IPS-15b (cell line): ENCODE results near the gene ABHD12B.
"Not testable (repeated sequence)": the region's sequence is repeated elsewhere in the genome, so short reads cannot be mapped to it uniquely, and the experiment has no call there.

ENCODE experiments used
- H3K27me3 ChIP-seq: one replicate; pipeline ENCODE4 v1.6.1; 2013; ENCODE audit warnings: low read length; ENCODE audit not compliant: control insufficient read depth, insufficient read depth
- H3K36me3 ChIP-seq: one replicate; pipeline ENCODE4 v1.6.1; 2013; ENCODE audit warnings: low read length; ENCODE audit not compliant: control insufficient read depth, insufficient read depth
- H3K4me1 ChIP-seq: one replicate; pipeline ENCODE4 v1.6.1; 2013; ENCODE audit warnings: mild to moderate bottlenecking, low read length; ENCODE audit not compliant: control insufficient read depth, insufficient read depth
- H3K4me3 ChIP-seq: one replicate; pipeline ENCODE4 v1.5.1; 2013; ENCODE audit warnings: low read depth, low read length
- H3K9ac ChIP-seq: one replicate; pipeline ENCODE4 v1.6.1; 2013; ENCODE audit warnings: low read depth, mild to moderate bottlenecking, low read length
- H3K9me3 ChIP-seq: one replicate; pipeline ENCODE4 v1.6.1; 2013; ENCODE audit warnings: mild to moderate bottlenecking, low read length; ENCODE audit not compliant: control insufficient read depth, insufficient read depth

Gene ABHD12B

DNA sequence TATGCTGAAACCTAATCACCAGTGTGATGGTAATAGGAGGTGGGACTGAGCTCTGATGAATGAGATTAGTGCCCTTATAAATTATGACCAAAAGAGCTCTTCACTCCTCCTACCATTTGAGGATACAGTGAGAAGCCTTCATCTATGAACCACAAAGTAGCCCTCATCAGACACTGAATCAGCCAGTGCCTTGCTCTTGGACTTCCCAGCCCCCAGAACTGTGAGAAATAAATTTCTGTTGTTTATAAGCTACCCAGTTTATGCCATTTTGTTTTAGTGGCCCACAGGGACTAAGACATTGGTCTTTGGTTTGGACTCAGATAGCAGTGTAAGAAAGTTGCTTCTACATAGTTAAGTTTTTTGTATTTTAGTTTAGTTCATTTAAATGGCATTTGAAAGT lies 32.9 kb downstream of the ABHD12B start:
- H3K9me3 ChIP-seq: no peaks in the 10 kb centered on the region
- H3K36me3 ChIP-seq: peaks cover 8% of the 10 kb centered on the region
- no peaks in the 10 kb centered on the region for H3K27me3 ChIP-seq
- H3K4me3 ChIP-seq: no peak overlapping the region
- no peaks in the 10 kb centered on the region for H3K4me1 ChIP-seq
- no peak overlapping the region for H3K9ac ChIP-seq

DNA sequence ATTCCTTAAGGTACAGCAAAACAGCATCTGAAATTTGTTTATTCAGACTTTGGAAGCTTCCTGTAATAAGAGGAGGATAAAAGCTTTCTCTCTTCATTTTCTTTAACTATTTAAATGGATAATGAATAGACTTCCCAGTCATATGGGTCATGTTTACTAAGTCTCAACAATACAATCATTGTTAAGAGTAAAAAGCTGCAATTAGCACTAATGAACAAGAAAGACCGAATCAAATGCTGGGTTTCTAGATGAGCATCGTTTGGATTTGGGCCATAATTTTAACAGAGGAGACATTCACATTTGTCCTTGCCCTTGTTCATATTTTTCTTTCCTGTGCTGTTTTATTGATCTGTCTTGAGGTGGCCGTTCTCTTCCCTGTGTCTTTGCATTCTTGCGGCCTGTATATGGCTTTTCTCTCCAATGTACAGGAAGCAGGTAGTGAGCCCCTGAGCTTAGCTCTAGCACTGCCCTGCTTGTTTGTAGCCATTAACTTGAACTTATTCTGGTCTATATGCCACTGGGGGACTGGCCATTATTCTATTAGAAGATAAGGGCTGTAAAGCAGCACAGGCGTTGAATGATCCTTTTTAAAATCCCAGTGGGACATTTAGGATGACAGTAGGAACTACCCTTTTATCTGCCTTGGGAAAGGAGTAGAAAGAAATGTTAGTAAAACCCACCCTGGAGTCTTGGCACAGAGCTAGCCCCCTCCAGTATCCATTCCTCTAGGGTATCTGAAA lies 34.6 kb downstream of the ABHD12B start:
- Histone ChIP-seq H3K27me3 (no peaks in the 10 kb centered on the region), H3K9ac (no peak overlapping the region), H3K4me1 (no peaks in the 10 kb centered on the region), H3K9me3 (no peaks in the 10 kb centered on the region), H3K4me3 (no peak overlapping the region), H3K36me3 (peaks cover 15% of the 10 kb centered on the region)

DNA sequence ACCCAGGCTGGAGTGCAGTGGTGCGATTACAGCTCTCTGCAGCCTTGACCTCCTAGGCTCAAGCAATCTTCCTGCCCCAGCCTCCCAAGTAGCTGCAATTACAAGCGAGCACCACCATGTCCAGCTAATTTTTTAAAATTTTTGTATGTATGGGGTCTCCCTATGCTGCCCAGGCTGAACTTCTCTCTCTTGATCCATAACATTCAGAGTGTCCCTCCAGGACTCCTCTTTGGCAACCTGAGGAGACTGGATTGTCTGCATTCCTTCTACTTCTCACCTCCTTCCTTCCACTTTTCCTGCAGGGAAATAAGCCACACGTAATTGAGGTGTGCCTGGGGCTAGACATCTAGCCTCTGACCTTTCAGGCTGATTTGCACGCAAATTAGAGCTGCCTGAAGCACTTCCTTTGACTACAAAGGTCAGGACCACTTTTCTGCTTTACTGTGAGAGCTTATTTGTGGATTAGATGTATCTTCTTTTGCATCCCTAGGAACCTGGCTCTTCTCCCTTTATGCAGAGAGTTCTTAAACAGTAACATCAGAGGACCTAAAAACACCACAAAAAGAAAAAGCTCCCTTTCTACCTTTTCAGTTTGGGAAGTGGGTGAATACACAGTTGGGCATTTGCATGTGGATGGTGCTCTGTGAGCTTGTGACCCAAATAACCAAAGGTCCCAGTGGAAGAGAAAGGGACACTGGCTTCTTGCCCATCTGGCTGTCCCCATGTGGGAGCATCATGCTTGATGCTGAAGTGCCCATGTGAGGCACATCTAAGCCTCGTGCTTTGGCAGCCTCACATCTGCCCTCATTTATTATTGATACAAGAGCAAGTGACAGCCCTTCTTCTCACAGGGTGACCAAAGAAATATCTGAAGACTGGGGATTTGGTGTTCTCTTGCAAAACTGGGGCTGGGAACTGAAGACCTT lies 38.9 kb downstream of the ABHD12B start:
- H3K27me3 ChIP-seq: no peaks in the 10 kb centered on the region
- H3K4me3 ChIP-seq: no peak overlapping the region
- no peaks in the 10 kb centered on the region for H3K4me1 ChIP-seq
- H3K9ac ChIP-seq: no peak overlapping the region
- H3K9me3 ChIP-seq: no peaks in the 10 kb centered on the region
- H3K36me3 ChIP-seq: peaks cover 17% of the 10 kb centered on the region

DNA sequence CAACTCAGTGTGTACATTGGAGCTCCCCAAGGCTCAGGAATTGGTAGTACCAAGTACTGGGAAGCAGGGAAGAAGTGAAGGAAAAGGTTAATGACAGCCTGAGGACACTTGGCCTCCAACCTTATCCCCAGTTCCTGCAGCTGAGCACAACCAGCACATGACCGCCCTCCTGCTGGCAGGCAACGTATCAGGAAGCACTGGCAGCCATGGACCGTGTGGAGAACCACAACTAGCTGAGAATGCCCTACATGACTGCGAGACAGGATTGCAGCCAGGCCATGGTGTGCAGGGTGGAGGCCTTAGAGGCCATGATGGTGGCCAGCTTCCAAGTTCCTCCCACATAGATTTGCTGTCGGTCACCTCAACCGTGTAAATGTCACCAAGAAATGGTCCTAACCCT lies 45.6 kb downstream of the ABHD12B start:
- H3K4me1 ChIP-seq: no peaks in the 10 kb centered on the region
- H3K9me3 ChIP-seq: no peaks in the 10 kb centered on the region
- no peak overlapping the region for H3K4me3 ChIP-seq
- no peaks in the 10 kb centered on the region for H3K36me3 ChIP-seq
- no peak overlapping the region for H3K9ac ChIP-seq
- H3K27me3 ChIP-seq: no peaks in the 10 kb centered on the region

DNA sequence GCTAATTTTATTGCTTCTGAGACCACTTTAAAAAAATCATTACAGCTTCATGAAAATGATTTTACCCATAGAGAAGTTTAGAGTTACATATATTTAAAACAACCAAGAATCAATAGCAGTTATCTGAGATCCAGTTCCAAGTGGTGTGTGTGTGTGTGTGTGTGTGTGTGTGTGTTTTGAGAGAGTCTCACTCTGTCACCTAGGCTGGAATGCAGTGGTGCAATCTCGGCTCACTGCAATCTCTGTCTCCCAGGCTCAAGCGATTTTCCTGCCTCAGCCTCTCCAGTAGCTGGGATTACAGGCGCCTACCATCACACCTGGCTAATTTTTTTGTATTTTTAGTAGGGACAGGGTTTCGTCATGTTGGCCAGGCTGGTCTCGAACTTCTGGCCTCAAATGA lies 47.7 kb downstream of the ABHD12B start:
- not testable (repeated sequence) for H3K4me1 ChIP-seq, H3K9me3 ChIP-seq, H3K9ac ChIP-seq, H3K4me3 ChIP-seq, H3K36me3 ChIP-seq, H3K27me3 ChIP-seq

DNA sequence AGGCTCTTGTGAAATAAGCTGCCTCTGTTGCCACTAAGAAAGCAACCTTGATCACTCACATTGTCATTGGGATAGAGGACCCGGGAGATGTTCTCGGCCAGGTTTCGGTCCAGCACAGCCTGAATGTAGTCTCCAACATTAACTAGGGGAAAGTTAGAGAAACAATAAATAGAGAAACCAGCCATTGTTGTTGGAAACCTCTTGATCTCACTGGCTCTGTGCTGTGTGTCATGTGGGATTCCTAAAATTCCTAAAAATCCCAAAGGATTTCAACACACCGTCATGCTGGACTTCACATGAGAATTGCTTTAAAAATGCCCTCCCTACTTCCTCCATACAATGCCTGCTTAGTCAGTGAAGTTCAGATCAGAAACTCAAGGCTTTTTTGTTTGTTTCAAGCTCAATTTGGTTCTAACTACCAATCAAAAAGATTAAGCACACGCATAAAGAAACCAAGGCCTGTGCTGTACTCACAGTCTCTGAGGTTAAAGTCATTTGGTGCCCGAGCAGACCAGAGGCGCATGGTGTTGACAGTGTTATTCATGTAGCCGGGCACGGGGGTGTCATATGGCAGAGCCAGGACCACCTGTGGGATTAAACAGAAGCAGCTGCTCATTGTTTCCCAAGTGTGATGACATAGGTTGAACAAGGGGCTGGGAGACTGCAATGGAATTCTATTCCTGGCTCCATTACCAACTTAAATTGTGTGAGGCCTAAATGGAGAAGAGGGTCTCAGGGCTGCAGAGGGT lies 48.8 kb downstream of the ABHD12B start:
- peaks cover 3% of the 10 kb centered on the region for H3K36me3 ChIP-seq
- no peak overlapping the region for H3K4me3 ChIP-seq
- no peaks in the 10 kb centered on the region for H3K4me1 ChIP-seq
- H3K27me3 ChIP-seq: no peaks in the 10 kb centered on the region
- no peaks in the 10 kb centered on the region for H3K9me3 ChIP-seq
- no peak overlapping the region for H3K9ac ChIP-seq

DNA sequence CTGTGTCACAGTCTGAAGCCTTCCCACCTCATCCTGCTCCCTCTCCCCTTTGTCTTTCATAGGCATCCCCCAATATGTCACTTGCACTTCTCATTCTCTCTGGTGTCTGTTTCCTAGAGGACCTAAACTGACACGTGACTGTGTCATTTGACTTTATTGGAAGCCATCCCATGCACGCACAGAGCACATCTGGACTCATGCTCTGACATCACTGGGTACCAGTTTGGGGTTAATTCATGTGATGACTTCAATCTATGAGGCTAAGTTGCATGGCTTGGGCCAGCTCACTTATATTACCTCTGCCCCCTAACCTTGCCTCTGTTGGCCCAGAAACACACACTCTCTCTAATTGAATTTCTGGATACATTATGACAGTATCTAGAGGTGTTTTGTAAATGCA lies 51.0 kb downstream of the ABHD12B start:
- H3K9me3 ChIP-seq: no peaks in the 10 kb centered on the region
- H3K36me3 ChIP-seq: peaks cover 3% of the 10 kb centered on the region

DNA sequence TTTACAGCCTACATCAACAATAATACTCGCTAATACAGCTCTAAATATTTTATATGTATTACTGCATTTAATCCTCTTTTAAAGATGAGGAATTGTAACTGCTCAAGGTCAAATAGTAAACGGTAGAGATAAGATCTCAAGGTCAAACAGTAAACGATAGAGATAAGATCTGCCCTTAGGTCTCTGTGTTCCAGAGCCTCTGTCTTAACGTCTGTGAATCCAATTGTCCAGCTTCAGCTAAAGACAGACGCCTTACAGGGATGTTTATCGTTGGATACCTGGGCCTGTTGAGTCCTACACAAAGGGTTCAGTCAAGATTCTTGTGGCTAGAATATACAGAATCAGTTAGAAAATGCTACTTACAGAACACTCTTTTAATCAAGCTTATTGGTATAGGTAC lies 52.4 kb downstream of the ABHD12B start:
- Histone ChIP-seq H3K27me3 (no peaks in the 10 kb centered on the region), H3K9ac (no peak overlapping the region), H3K4me3 (no peak overlapping the region), H3K36me3 (peaks cover 3% of the 10 kb centered on the region), H3K4me1 (no peaks in the 10 kb centered on the region), H3K9me3 (no peaks in the 10 kb centered on the region)

More for the DNA sequence above, 51.0 kb downstream of the ABHD12B start:
- H3K4me1 ChIP-seq: no peaks in the 10 kb centered on the region
- no peak overlapping the region for H3K4me3 ChIP-seq
- no peak overlapping the region for H3K9ac ChIP-seq
- no peaks in the 10 kb centered on the region for H3K27me3 ChIP-seq

DNA sequence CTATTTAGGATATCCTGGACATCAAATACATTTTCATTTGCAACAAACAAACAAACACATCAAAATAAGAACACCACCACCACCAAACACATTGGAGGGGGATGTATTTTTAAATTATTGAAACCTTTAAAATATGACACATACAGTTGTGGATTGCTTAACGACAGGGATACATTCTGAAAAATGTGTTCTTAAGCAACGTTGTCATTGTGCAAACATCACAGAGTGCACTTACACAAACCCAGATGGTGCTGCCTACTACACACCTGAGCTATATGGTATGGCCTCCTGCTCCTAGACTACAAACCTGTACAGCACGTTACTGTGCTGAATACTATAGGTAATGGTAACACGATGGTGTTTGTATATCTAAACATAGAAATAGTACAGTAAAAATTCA lies 53.0 kb downstream of the ABHD12B start:
- Histone ChIP-seq H3K4me3 (no peak overlapping the region), H3K4me1 (no peaks in the 10 kb centered on the region), H3K36me3 (peaks cover 3% of the 10 kb centered on the region), H3K9me3 (no peaks in the 10 kb centered on the region), H3K9ac (no peak overlapping the region), H3K27me3 (no peaks in the 10 kb centered on the region)

DNA sequence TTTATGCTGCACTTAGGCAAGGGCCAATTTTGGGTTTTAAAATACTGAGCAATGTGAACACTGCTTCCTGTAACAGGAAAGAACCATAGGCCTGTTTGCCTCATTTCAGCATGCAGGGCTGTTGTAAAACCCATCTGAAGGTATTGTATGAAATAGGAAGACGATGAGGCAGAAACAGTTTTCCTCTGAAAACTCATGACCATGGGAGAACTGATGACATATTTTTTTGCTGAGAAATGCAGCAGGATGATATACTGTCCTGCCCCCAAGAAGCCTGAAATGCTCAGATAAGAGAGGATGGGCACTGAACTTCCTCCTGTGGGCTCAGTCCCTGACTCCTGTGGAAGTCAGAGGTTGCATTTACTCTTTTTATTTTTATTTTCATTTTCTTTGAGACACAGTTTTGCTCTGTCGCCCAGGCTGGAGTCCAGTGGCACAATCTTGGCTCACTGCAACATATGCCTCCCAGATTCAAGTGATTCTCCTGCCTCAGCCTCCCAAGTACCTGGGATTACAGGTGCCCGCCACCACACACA lies 55.1 kb downstream of the ABHD12B start:
- no peak overlapping the region for H3K9ac ChIP-seq
- H3K4me3 ChIP-seq: no peak overlapping the region
- peaks cover 3% of the 10 kb centered on the region for H3K36me3 ChIP-seq

DNA sequence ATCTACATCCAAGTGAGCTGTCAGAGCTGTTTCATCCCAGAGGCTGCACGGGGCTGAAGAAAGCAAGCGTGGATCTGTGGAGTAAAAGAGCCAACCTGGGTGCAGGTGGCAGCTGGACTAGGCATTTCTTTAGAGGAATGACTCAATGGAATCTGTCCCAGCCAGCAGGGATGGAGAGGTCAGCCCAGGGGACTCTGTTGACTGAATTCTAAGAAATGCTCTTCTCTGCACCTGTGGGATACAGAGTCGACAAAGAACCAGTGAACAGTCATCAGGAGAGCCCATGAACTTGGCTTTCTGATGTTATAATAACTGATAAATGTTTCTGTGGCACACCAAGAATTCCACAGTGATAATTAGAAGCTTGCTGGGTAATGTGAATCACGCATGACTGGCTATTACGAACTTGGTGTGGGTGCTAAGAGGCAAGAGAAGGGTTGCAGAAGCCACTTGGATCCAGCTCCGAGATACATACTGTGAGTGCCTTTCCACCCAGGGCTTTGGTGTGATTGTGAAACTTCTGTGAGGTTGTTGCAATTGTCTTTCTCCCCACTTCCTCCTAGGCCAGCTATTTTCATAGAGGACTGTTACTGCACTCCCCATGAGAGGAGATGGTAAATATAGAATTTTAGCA lies 56.3 kb downstream of the ABHD12B start:
- H3K9ac ChIP-seq: no peak overlapping the region
- no peaks in the 10 kb centered on the region for H3K27me3 ChIP-seq
- no peaks in the 10 kb centered on the region for H3K9me3 ChIP-seq
- no peaks in the 10 kb centered on the region for H3K36me3 ChIP-seq
- H3K4me1 ChIP-seq: no peaks in the 10 kb centered on the region
- no peak overlapping the region for H3K4me3 ChIP-seq

More for the DNA sequence above, 55.1 kb downstream of the ABHD12B start:
- Histone ChIP-seq H3K4me1 (no peaks in the 10 kb centered on the region), H3K27me3 (no peaks in the 10 kb centered on the region), H3K9me3 (no peaks in the 10 kb centered on the region)
